ENCODE data around the gene CGREF1.

Gene CGREF1

DNA sequence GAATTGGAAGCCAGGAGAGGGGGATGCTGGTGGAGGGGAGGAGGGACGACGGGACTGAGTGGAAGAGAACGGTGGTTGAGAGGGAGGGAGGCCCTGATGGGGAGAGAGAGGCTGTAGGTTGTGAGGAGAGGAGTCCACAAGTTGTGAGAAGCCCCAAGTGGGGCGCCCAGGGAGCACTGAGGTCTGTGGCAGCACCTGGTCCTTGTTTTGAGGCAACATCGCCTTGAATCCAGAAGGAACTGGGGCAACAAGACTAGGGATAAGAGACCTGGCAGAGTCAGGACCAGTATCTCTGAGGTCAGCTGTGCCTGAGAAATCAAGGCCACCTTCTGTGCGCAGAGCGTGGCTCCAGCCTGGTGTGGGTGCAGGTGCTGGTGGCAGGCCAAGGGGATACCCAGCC, 19.2 kb upstream of the CGREF1 start:
- no peaks in the 10 kb centered on the region; the same call in 1 of the 2 replicates for H3K4me1 ChIP-seq
- no peak for TF ChIP-seq CTCF (IDR thresholded peaks at IDR 0.05; ENCODE audit: low read depth, low read length)
- H3K36me3 ChIP-seq: no peaks in the 10 kb centered on the region; the same call in 1 of the 2 replicates
- no peaks in the 10 kb centered on the region for H3K27me3 ChIP-seq
- DNase-seq: no peak
- H3K9me3 ChIP-seq: no peaks in the 10 kb centered on the region
- no peak overlapping the region for H3K4me3 ChIP-seq (ENCODE audit: low read depth, low read length)

DNA sequence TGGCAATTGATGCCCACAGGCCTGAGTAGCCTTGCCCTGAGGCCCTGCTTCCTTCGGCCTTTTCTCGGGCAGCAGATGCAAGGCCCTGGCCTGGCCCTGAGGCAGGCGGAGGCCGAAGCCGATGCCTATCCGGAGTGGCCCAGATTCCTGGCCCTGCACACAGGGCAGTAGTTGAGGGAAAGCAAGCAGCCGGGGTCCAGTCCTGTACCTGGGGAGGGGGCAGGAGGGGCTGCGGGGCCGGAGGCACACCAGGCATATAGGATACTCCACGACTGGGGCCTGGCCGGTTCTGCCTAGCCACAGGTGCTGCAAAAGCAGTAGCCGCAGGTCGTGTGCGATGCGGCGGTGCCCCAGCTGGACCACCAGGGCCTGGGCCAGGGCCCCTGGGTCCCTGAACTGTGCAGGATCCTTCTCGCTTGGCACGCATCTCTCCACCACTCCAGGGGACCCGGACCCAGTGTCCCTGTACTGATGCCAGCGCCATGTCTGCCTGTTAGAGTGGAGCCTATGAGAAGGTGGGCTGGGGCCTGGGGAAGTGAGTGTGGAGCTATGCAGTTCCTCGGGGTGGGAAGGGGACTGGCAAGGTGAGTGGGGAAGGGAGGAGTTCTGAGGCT, 18.5 kb upstream of the CGREF1 start:
- no peak for DNase-seq
- no peaks in the 10 kb centered on the region; the same call in 1 of the 2 replicates for H3K4me1 ChIP-seq
- H3K9me3 ChIP-seq: no peaks in the 10 kb centered on the region
- no peaks in the 10 kb centered on the region for H3K27me3 ChIP-seq
- H3K4me3 ChIP-seq (ENCODE audit: low read depth, low read length): no peak overlapping the region
- TF ChIP-seq CTCF (IDR thresholded peaks at IDR 0.05; ENCODE audit: low read depth, low read length): no peak
- H3K36me3 ChIP-seq: peaks cover 6% of the 10 kb centered on the region; the same call in 1 of the 2 replicates

- no peak for DNase-seq
- no peaks in the 10 kb centered on the region; the same call in 1 of the 2 replicates for H3K4me1 ChIP-seq
- H3K36me3 ChIP-seq: peaks cover 10% of the 10 kb centered on the region
- no peaks in the 10 kb centered on the region for H3K9me3 ChIP-seq
- H3K4me3 ChIP-seq (ENCODE audit: low read depth, low read length): no peak overlapping the region
- TF ChIP-seq CTCF (IDR thresholded peaks at IDR 0.05; ENCODE audit: low read depth, low read length): no peak
- H3K27me3 ChIP-seq: no peaks in the 10 kb centered on the region
Measured at GRCh38 chr2:27136751-27137150, 17.8 kb upstream of the CGREF1 start.

- TF ChIP-seq CTCF (IDR thresholded peaks at IDR 0.05; ENCODE audit: low read depth, low read length): no peak
- H3K4me3 ChIP-seq (ENCODE audit: low read depth, low read length): no peak overlapping the region
- H3K27me3 ChIP-seq: no peaks in the 10 kb centered on the region
- no peak for DNase-seq
- peaks cover 23% of the 10 kb centered on the region for H3K36me3 ChIP-seq
- H3K9me3 ChIP-seq: no peaks in the 10 kb centered on the region
- no peaks in the 10 kb centered on the region; the same call in 1 of the 2 replicates for H3K4me1 ChIP-seq
Measured at GRCh38 chr2:27135478-27135955, 16.6 kb upstream of the CGREF1 start.

DNA sequence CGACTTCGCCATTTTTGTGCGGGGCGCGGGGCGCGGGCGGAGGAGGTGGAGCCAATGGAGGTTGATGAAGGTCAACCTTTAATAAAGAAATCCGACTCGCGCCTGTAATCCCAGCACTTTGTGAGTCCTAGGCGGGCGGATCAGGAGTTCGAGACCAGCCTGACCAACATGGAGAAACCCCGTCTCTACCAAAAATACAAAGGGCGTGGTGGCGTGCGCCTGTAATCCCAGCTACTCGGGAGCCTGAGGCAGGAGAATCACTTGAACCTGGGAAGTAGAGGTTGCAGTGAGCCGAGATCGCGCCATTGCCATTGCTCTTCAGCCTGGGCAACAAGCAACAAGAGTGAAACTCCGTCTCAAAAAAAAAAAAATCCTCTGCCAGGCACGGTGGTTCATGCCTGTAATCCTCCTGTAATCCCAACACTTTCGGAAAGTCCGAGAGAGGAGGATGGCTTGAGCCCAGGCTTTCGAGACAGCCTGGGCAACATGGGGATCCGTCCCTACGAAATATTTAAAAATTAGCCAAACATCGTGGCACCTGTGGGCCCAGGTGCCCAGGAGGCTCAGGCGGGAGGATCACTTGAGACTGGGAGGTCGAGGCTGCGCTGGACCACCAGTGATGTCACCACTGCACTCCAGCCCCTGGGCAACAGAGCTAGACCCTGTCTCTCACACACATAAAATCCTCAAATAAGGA, 16.0 kb upstream of the CGREF1 start:
- H3K9me3 ChIP-seq: no peaks in the 10 kb centered on the region
- no peaks in the 10 kb centered on the region; the same call in 1 of the 2 replicates for H3K4me1 ChIP-seq
- H3K27me3 ChIP-seq: no peaks in the 10 kb centered on the region
- TF ChIP-seq CTCF (IDR thresholded peaks at IDR 0.05; ENCODE audit: low read depth, low read length): no peak
- peak overlapping the region; percentile 95 for H3K4me3 ChIP-seq (ENCODE audit: low read depth, low read length)
- DNase-seq: no peak
- H3K36me3 ChIP-seq: peaks cover 24% of the 10 kb centered on the region
